GM21528 (cell line): Measurements from ENCODE around the gene KDF1.
"Not testable (repeated sequence)": the region's sequence is repeated elsewhere in the genome, so short reads cannot be mapped to it uniquely, and the experiment has no call there.

Experiments
- ATAC-seq: cut with Tn5 transposase; IDR thresholded peaks from one replicate; pipeline ENCODE4 v1.9.1; 2021; ENCODE audit warnings: mild to moderate bottlenecking, moderate library complexity; ENCODE audit not compliant: unreplicated experiment, low FRiP score

KDF1 gene

DNA sequence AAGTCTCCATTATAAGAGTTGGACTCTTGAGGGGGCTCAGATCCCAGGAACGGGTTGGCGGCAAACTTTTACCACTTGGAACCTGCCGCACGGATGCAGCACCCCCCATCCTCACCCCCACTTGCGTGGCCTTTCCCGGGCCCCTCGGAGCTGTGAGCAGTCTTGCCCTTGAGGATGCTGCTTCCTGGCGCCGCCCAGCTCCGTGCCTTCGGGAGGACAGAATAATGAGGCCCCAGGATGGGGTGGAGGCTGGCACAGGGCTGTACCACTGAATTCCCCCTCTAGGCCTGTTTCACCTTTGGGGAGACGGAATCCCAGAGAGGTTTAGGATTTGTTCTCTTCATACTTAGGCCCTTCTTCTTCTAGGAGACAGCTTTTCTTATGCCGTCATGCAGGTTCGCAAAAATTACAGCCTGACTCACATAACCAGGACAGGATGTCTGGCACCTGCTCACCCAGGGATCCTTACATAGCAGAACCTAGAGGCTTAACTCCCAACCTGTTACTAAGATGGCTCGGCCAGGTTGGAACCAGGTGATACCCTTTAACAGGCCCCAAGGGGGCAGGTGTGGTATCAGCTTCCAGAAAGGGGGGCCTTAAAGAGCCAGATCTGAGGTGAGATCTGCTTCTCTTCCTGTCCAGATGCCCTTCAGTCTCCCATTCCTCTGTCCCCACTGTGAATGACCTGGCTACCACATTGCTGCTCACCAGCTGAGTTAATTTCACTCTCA lies 34.7 kb upstream of the KDF1 start:
- ATAC-seq = no peak

DNA sequence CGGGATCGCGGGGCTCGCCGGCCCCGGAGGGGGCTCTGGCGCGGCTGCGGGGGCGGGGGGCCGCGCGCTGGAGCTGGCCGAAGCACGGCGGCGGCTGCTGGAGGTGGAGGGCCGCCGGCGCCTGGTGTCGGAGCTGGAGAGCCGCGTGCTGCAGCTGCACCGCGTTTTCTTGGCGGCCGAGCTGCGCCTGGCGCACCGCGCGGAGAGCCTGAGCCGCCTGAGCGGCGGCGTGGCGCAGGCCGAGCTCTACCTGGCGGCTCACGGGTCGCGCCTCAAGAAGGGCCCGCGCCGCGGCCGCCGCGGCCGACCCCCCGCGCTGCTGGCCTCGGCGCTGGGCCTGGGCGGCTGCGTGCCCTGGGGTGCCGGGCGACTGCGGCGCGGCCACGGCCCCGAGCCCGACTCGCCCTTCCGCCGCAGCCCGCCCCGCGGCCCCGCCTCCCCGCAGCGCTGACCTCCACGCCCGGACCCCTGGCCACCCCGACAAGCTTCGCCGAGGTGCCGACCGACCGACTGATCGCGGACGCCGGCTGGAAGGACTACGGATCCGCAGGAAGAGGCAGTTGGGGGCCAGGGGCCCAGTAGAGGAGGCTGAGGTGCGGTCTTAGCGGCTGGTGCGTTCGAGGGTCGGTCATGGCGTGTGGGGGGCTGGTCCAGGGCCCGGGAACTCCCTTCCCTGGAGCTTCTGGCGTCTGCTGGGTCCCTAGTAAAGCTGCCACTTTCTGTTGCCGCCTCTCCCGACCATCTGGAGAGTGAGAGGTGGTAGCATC lies 33.9 kb upstream of the KDF1 start:
- peak; percentile 12 for ATAC-seq

DNA sequence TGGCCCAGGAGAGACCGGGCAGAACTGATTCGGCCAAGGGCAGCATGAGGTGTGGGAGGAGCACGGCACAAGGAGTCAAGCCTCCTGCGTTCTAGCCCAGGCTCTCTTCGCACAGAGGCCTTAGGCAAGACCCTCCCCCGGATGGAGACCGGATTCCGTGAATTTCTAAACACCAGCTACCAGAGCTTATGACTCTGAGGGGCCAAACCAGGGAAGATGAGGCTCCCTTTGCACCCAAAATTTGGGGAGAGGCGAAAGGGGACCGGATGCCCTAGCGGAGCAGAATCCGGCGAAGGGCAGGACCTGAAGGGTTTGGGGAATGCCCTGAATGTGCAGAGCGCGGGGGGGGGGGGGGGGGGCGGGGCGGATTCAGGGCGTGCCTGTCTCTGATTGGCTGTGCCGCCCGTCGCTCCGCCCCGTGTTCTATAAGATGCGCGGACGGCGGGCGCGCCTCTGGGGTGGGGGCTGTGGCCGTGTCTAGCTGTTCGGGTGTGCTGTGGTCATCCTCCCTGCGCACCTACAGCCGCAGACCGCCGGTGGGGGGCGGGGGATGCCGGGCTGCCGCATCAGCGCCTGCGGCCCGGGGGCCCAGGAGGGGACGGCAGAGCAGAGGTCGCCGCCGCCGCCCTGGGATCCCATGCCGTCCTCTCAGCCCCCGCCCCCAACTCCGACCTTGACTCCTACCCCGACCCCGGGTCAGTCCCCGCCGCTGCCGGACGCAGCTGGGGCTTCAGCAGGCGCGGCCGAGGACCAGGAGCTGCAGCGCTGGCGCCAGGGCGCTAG lies 33.2 kb upstream of the KDF1 start, which contains the start of gene TRNP1:
Gene TRNP1, plus strand, starts transcription at position 456 of the 783 bp plus-strand sequence. Its CDS starts 95 bp downstream, at position 551.
- ATAC-seq = peak; percentile 47

DNA sequence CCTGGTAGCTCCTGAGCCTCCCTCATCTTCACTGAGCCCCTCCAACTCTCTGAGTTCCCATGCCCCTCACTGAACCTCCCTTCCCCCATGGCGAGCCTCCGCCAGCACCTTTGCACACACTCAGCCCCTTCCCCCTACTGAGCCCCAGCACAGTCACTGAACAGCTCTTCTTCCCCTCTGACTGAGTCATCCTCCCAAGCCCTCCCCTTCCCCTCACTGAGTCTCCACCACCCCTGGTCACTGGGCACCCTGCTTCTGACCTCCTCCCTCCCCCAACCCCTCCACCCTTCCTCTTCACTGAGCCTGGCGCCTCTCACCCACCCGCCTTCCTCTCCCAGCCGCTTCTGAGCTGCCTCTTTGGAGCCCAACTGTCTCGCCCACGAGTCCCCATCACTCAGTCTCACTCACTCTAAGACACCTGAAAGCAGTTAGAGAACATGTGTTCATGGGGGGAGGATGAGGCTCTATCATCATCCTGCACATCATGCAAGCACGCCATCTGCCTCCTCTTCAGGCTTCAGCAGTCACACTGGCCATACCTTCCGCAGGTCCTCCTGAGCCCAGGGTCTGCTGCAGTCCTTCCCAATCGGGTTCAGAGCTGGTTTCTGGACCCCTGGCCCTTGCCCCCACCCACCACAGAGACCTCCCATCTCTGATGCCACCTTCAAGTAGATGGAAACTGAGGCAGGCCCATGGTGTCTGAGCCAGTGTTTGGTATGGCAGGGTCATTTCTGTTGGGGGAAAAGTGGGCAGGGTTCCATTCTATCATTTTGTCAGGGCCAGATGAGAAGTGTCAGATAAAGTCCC lies 31.2 kb upstream of the KDF1 start:
- ATAC-seq = no peak

DNA sequence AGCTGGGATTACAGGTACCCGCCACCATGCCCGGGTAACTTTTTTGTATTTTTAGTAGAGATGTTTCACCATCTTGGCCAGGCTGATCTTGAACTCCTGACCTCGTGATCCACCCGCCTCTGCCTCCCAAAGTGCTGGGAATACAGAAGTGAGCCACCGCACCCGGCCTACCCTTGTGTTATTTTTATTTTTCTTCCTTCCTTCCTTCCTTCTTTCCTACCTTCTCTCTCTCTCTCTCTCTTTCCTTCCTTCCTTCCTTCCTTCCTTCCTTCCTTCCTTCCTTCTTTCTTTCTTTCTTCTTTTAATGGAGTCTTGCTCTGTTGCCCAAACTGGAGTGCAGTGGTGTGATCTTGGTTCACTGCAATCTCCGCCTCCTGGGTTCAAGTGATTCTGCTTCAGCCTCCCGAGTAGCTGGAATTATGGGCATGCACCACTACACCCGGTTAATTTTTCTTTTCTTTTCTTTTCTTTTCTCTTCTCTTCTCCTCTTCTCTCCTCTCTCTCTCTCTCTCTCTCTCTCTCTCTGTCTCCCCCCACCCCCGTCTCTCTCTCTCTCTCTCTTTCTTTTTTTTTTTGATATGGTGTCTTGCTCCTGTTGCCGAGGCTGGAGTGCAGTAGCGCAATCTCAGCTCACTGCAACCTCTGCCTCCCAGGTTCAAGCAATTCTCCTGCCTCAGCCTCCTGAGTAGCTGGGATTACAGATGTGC lies 29.3 kb upstream of the KDF1 start:
- not testable (repeated sequence) for ATAC-seq

DNA sequence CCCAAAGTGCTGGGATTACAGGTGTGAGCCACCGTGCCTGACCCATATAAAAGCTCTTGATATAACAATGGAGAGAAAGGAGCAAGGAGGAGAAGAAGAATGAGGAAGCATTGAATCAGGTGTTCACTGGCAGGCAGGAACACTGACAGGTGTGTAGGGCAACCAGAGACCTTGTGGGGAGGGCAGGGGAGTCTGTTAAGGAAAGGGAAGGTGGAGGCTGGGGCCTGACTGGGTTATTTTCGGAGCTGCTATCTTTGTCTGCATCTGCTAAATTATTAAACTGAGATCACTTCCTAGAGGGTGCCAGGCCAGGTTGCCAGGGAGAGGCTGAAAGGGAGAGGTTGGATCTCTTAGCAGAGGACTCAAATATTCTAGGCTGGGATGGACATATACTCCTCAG lies 26.4 kb upstream of the KDF1 start:
- no peak for ATAC-seq

DNA sequence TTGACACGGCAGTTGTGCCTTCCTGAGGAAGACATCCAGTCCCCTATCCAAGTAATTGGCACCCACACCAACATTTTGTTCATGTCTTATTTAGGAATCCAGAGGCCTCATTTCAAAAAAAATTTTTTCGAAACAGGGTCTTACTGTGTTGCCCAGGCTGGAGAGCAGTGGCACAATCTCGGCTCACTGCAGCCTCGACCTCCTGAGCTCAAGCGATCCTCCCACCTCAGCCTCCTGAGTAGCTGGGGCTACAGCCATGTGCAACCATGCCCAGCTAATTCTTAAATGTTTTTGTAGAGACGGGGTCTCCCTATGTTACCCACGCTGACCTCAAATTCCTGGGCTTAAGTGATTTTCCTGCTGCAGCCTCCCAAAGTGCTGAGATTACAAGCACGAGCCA lies 24.0 kb upstream of the KDF1 start:
- ATAC-seq = no peak

DNA sequence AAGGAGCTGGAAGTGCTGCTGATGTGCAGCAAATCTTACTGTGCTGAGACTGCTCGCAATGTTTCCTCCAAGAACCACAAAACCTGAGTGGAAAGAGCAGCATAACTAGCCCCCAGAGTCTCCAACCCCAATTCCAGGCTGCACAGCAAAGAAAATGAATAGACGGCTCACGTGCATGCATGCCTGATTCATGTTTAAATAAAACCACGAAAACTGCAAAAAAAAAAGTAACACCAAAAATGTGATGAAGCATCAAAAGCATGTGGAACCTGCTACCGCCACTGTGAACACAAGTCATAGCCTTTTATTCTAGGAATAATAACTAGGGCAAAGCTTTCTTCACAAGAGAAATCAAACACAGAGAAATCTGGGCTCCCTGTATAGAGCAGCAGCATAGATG lies 23.6 kb upstream of the KDF1 start:
- ATAC-seq = no peak

DNA sequence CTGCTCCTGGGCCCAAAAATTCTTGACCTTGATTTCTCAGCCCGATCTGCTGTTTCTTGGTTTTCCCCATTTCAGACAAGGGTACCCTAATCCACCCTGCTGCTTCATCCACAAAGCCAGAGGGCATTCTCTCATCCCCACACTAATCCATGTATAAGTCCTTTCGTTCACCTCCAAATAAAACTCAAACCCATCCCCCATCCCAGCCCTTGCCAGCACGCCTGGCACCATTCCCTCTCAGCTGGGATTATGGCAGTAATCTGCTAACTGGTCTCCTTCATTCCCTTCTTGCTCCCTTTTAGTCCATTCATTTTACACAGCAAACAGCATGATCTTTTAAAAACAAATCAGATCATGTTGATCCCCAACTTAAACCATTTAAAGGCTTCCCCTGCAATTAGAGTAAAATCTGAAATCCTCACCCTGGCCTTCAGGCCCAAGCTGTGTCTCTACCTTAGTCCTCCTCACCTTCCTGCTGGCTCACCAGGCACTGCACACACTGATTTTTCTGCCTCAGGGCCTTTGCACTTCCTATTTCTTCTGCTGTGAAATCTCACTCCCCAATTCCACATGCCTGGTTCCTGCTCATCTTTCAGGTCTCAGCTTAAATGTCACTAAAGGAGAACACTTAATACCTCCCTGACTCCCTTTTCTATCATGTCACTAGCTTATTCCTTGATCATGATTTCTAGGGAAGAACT lies 21.0 kb upstream of the KDF1 start:
- ATAC-seq = no peak

DNA sequence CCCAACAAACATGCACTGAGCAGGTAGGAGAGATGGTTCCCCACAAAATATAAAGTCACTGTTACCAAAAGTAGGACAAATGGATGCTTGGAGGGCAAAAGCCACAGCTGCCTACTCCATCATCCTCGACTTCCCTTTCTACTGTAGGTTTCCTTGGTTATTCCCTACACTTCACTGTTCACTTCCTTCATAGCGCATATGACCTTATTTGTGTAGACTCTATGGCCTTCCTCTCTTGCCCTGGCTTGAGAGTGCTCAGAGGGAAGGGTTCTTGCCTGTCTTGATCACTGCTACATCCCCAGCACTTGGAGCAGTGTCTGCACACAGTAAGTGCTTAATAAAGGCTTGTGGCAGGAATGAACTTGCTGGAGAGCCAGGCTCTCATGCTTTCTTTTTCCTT lies 18.6 kb upstream of the KDF1 start:
- ATAC-seq = no peak

DNA sequence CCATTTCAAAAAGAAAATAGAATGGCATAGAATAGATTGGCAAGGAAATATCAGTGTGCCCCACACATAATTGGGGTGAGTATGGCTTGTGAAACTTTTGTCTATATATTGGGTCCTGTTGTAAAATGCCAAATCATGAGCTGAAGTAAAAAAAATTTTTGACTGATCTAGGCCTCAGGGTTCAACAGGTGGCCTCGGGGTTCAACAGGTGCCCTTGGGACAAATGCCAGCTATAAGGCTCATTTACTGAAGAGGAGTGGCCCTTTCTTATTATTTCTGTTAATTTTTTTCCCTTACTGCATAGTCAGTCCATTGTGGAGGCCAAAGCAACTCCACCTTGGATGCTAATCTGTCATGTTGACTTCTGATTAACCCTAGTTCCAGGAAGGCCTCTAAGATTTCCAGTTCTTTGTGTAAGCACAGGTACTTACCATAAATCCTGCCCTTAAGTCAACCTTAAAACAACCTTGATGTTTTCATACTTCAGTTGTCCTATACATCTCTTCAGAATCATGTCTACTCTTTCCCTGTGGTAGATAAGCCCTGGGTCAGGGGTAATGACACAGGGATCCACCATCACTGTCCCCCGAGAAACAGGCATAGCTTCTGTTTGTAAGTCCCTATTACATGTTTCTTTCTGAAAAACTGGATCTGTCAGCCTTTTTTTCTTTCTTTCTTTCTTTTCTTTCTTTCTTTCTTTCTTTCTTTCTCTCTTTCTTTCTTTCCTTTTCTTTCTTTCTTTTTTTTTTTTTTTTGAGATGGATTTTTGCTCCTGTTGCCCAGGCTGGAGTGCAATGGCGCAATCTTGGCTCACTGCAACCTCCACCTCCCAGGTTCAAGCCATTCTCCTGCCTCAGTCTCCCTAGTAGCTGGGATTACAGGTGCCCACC lies 16.6 kb upstream of the KDF1 start:
- no peak for ATAC-seq

DNA sequence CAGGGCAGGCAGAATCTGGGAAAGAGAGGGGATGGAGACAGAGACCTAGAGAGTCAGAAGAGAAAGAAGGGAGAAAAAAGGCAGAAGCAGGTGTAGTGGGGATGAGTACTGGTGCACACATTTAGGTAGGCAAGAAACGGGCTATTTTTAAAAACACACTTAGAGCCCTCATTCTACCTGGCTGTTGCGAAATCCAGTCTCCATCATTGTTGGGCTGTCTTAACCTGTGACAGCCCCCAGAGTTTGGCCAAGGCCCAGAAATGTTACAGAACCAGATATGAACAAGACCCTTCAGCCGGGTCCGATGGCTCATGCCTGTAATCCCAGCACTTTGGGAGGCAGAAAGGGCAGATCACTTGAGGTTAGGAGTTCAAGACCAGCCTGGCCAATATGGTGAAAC lies 12.6 kb upstream of the KDF1 start:
- no peak for ATAC-seq

DNA sequence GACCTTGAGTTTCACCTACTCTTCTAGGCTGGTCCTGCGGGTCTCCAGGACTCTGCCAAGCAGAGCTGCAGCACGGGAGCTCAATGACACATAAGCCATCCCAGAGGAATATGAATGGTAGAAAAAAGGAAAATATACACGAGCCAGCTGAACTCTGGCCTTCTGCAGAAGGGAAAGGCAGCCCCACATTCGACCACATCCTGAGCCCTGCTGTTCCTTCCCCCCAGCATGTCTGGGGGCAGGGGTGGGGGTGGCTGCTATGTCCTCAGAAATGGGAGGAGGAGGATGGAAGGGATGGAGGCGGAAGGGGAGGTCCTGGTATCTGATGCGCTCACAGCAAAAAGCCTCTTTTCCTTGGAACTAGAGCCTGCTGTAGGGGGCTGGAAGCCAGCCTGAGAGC lies 12.1 kb upstream of the KDF1 start:
- ATAC-seq = no peak

DNA sequence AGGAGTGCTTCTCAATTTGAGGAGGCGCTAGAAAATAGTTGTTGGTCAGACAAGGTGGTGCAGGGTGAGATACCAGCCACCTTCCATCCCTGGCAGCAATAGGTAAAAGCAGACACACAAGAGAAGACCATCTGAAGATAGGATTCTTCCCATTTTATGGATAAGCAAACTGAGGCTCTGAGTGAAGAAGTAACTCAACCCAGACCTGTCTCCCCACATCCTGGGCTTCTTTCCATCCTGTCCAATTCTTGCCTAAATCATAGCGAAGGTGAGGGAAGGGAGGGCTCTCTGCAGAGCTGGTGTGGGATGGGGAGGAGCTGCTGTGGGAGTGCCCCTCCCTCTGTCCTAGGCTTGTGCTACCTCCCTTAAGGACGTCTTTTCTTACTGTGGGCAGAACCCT lies 11.3 kb upstream of the KDF1 start:
- no peak for ATAC-seq

DNA sequence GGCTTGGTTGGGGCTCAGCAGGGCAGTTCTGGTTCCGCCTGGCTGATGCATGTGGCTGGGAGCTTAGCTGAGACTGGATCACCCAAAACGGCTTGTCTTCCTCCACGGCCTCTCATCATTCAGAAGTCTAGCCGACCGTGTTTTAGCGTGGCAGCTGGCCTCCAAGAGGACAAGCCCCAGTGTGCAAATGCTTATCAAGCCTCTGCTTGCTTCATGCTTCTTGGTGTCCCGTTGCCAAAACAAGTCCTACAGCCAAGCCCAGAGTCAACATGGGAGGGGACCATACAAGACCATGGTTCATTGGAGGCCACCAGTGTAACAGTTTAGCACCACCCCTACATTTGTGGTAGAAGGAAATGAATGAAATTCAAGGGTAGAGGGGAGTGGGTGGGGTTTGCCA lies 10.5 kb upstream of the KDF1 start:
- no peak for ATAC-seq

DNA sequence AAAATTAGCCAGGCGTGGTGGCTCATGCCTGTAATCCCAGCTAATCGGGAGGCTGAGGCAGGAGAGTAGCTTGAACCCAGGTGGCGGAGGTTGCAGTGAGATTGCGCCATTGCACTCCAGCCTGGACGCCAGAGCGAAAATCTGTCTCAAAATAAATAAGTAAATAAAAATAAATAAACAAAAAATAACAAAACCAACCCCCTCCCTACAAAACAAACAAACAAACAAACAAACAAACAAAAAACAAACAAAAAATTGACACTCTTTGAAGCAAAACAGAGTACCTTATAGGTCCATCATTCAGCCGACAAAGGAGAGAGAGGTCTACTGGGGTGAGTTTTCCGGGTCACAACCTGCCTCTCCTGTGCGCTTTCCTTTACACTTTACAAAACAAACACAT lies 5.4 kb upstream of the KDF1 start:
- ATAC-seq = no peak

DNA sequence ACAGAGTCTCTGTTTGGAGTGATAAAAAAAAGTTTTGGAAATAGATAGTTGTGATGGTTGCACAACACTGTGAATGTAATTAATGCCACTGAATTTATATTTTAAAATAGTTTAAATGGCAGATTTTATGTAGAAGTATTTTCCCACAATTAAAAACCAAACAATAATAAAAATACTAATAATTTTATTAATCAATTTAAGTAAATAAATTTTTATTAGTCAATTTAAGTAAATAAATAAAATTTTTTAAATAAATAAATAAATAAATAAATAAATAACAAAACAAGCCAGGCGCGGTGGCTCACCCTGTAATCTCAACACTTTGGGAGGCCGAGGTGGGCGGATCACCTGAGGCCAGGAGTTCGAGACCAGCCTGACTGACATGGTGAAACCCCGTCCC lies 4.9 kb upstream of the KDF1 start:
- no peak for ATAC-seq

DNA sequence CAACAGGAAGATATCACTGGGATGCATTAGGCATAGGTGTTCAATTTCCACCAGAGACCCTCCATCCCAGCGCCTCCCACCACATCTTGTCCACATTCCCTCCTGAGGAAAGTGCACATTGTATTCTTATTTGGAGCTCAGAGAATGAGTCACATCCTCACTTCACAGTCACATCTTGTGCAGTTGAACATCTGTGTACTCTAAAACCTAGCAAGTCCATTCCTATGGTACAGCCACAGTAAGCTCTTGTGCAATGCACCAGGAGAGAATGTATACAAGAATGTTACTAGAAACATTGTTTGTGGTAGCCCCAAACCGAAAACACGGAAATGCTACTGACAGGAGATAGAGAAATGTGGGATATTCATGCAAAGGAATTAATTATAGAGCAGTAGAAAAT lies 1.6 kb upstream of the KDF1 start:
- no peak for ATAC-seq
